Measurements from ENCODE around the gene UNC93B1. TPM values are rescaled to one million over a fixed set of nuclear protein-coding genes. Genes with fewer than 3 reads are reported as not detected.

Gene UNC93B1
- total and polyA plus RNA-seq, 2 of the 13 experiments (the other 11 are each of a cell fraction or from before 2014, with no cell fraction given): 8.8 to 18.9 TPM

DNA sequence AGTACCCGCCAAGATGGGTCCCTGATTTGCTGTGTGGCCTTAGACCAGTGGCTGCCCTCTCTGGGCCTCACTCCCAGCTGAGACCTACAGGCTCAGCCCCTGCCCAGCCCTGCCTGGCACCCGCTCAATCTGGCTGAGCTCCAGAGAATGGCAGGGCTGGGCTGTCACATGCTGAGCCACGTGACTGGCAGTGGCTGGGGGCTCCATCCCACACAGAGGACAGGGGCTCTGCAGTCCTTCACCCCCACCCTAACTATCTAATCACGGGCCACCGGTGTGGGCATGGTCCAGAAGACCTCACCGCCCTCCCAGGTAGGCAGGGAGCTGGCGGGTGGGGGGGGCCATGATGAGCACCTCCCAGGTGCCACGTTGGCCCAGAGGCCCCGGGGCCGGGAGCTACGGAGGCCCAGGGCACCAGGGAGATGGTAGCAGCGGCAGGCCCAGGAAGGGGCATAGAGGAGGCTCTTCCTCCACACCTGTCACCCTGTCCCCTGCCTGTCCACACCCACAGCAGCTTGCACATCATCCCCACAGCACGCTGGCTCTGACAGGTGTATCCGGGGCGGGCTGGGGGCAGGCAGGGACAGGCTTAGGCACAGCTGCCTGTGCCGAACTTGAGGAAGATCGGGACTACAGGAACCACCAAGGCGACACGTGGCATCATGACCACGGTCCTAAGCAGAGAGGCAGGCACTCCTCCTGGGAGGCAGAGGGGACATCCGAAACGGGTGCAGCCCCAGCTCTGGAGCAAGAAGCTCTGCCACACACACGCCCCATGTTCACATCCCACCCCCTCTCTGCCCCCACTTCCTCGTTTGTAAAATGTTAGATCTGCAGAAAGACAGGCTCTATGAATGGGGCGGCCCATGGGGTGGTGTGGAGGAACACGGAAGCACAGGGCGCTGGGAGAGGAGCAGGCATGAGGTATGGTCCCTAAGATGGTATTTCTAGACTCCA lies 4.8 kb upstream of the UNC93B1 start (continued):
- peak; percentile 66 for TF ChIP-seq MNT (IDR thresholded peaks at IDR 0.05)
- peak; percentile 62; the same call in 1 of the 2 replicates for TF ChIP-seq USF2 (IDR thresholded peaks at IDR 0.05; ENCODE audit: low read depth, low read length)
- TF ChIP-seq USF2 (CRISPR knock-in tag; IDR thresholded peaks at IDR 0.05; ENCODE audit: borderline replicate concordance): no peak
- 0 out of 2 replicates have a peak, but pooled peaks have one; percentile 18 for TF ChIP-seq ZC3H13 (CRISPR knock-in tag; IDR thresholded peaks at IDR 0.05)
- TF ChIP-seq ZNF496 (CRISPR knock-in tag; IDR thresholded peaks at IDR 0.05; ENCODE audit: insufficient replicate concordance): no peak
- peak; percentile 100 for TF ChIP-seq ZNF768 (CRISPR knock-in tag; IDR thresholded peaks at IDR 0.05)
- no peak for TF ChIP-seq ZNF256 (CRISPR knock-in tag; conservative IDR thresholded peaks at IDR 0.05)
- 0 out of 2 replicates have a peak, but pooled peaks have one; percentile 19 for TF ChIP-seq PATZ1 (CRISPR knock-in tag; IDR thresholded peaks at IDR 0.05)
- TF ChIP-seq RAD21 (CRISPR knock-in tag; IDR thresholded peaks at IDR 0.05): 0 out of 2 replicates have a peak, but pooled peaks have one; percentile 10
- peak; percentile 56; the same call in 1 of the 2 replicates for TF ChIP-seq RAD51 (IDR thresholded peaks at IDR 0.05; ENCODE audit: borderline replicate concordance)
- TF ChIP-seq HIVEP1 (CRISPR knock-in tag; IDR thresholded peaks at IDR 0.05): peak; percentile 25; the same call in 1 of the 2 replicates
- TF ChIP-seq RBM22 (optimal IDR thresholded peaks at IDR 0.05; ENCODE audit: low read length): no peak
- TF ChIP-seq TBX2 (CRISPR knock-in tag; IDR thresholded peaks at IDR 0.05; ENCODE audit: borderline replicate concordance): no peak
- TF ChIP-seq ZNF580 (CRISPR knock-in tag; IDR thresholded peaks at IDR 0.05; ENCODE audit: borderline replicate concordance, low read depth): no peak
- TF ChIP-seq ZFP36 (IDR thresholded peaks at IDR 0.05; ENCODE audit: borderline replicate concordance, low read depth, low read length, partially characterized antibody): peak; percentile 9
- peak; percentile 73; the same call in 1 of the 2 replicates for TF ChIP-seq HNRNPL (IDR thresholded peaks at IDR 0.05; ENCODE audit: low read depth, low read length)
- TF ChIP-seq NONO (IDR thresholded peaks at IDR 0.05): no peak
- TF ChIP-seq NONO (CRISPR knock-in tag; conservative IDR thresholded peaks at IDR 0.05): 0 out of 2 replicates have a peak, but pooled peaks have one; percentile 21
- TF ChIP-seq KDM1A (CRISPR knock-in tag; IDR thresholded peaks at IDR 0.05): peak; percentile 47; the same call in 1 of the 2 replicates
- TF ChIP-seq ZNF546 (CRISPR knock-in tag; conservative IDR thresholded peaks at IDR 0.05): no peak
- peak; percentile 25; the same call in 1 of the 2 replicates for TF ChIP-seq ZBTB38 (CRISPR knock-in tag; IDR thresholded peaks at IDR 0.05)
- no peak for TF ChIP-seq MTA1 (CRISPR knock-in tag; IDR thresholded peaks at IDR 0.05; ENCODE audit: borderline replicate concordance)
